ENCODE data around the gene XKR7.

- TF ChIP-seq CTCF (optimal IDR thresholded peaks at IDR 0.05 in 1 of 3, IDR thresholded peaks at IDR 0.05 in 1 of 3, conservative IDR thresholded peaks at IDR 0.05 in 1 of 3; ENCODE audit: extremely low read depth in 1 of 3, insufficient read depth in 2 of 3, low read length in 3 of 3) (no peak), EZH2 (IDR thresholded peaks at IDR 0.05; ENCODE audit: low read length) (no peak)
Observed at GRCh38 chr20:31923388-31924331, 44.3 kb upstream of the XKR7 start.

Data from keratinocyte (primary cell).